ENCODE measurements around the gene SNED1. TPM values are rescaled to one million over a fixed set of nuclear protein-coding genes. Genes with fewer than 3 reads are reported as not detected.

The SNED1 gene
- total RNA-seq, 2 donors from 2014 or later = 39.7 to 62.7 TPM

GRCh38 chr2:241123816-241124536 lies 125.6 kb downstream of the SNED1 start:
- peak; percentile 67 for DNase-seq (ENCODE audit: low spot score)

GRCh38 chr2:241125626-241126025 lies 127.2 kb downstream of the SNED1 start:
- intact Hi-C loops (cut with DNase I) = no loop called here
- peak; percentile 72 for DNase-seq (ENCODE audit: low spot score)

More at GRCh38 chr2:241123816-241124536, 125.6 kb downstream of the SNED1 start:
- intact Hi-C loops (cut with DNase I) = no loop called here

GRCh38 chr2:241126201-241126611 lies 127.8 kb downstream of the SNED1 start:
- intact Hi-C loops (cut with DNase I) = no loop called here
- DNase-seq (ENCODE audit: low spot score) = peak; percentile 79

- intact Hi-C loops (cut with DNase I) = no loop called here
- peak; percentile 78 for DNase-seq (ENCODE audit: low spot score)
Observed at GRCh38 chr2:241126771-241127202, 128.4 kb downstream of the SNED1 start.

DNA sequence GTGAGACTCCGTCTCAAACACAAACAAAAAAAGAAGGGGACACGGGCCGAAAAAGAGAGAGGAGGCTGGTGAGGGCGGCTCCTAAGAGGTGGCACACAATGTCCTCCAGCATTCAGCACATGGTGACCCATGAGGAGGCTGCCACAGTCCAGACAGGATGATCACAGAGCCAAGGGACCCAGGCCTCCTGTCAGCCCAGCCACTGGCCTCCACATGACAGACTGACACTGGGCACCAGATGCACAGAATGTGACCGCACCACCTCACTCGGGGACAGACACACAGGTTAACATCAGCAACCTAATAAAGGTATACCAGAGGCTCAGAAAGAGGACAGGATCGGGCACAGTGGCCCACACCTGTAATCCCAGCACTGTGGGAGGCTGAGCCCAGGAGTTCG lies 129.8 kb downstream of the SNED1 start:
- intact Hi-C loops (cut with DNase I) = no loop called here
- DNase-seq (ENCODE audit: low spot score) = peak; percentile 51

GRCh38 chr2:241129086-241129871 lies 130.9 kb downstream of the SNED1 start:
- intact Hi-C loops (cut with DNase I) = no loop called here
- DNase-seq (ENCODE audit: low spot score) = peak; percentile 59

DNA sequence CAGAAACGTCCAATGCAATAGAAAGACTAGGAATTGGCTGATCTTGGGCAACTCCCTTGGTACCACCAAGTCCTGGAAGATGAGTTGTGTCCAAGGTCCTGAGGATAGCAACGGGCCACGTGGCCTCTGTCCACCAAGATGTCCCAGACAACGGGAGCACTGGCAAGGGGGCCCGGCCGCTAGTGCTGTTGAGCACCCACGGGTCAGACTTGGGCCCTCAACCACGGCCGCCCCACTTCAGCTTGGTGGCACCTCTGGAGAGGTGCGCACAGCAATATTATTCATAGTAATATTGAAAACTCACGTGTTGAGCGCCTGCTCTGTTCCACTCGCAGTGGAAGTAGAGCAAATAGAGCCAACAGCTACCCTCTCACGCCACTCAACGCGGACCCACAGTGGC lies 131.9 kb downstream of the SNED1 start:
- intact Hi-C loops (cut with DNase I) = no loop called here
- DNase-seq (ENCODE audit: low spot score) = peak; percentile 71

DNA sequence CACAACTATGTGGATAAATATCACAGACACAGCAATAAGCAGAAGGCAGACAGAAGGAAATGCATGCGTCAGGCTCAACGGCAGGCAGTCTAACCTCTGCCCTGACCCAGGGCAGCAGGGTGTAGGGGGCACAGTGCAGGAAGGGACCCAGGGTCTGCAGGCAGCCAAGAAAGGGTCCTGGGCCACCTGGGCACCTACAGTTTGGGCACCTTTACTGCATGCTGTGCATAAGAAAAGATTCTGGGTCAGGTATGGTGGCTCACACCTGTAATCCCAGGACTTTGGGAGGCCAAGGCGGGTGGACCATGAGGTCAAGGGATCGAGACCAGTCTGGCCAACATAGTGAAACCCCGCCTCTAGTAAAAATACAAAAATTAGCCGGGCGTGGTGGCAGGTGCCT lies 133.1 kb downstream of the SNED1 start:
- peak; percentile 53 for DNase-seq (ENCODE audit: low spot score)
- intact Hi-C loops (cut with DNase I) = no loop called here

DNA sequence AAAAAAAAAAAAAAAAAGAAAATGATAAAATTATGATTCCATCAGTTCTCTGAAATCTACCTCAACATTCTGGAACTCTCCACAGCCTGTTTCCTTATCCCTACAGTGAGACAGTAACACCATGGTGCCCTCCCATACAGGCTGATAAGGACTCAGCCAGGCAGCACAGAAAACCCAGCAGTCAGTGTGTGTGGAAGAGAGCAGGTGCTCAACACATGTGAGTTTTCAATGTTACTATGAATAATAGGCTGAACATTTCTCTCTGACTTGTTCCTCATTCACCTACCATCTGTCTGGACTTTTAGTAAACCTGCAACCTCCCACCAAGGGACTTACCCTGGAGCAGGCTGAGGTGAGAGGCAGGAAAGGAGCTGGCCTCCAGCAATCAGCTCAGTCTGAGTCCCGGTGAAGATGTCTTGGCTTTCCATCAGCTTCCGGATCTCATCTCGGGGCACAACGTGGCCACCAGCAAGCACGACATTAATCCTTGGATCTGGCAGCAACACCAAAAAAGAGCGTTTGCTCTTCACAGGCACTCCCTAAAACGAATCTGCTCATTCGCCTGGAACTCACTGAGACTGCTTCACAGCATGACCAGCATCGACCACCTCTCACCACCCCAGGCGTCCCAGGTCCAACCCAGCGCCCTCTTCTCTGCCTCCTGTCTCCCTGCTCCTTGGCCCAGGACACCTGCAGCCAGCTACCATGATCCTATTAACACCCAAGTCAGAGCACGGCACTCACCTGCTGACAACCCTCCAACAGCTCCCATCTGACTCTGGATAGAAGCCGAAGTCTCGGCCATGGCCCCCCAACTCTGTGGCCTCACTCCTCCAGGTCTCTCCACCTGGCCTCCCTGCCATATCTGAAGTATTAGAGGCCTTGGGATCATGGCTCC lies 134.4 kb downstream of the SNED1 start:
- DNase-seq (ENCODE audit: low spot score) = peak; percentile 60
- intact Hi-C loops (cut with DNase I) = no loop called here

DNA sequence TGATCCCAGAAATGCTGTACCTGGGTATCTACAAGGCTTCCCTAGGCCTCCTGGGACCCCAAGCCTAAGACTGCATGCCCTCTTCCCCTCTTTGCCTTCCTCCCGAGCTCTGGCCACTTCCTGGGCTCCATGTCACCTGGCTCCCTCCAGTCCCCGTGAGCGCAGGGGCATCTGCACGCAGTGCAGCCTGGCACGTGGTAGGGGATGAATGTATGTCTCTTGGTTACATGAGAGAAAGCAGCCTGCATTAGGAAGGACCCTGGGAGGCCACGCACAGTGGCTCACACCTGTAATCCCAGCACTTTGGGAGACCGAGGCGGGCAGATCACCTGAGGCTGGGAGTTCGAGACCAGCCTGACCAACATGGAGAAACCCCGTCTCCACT lies 135.0 kb downstream of the SNED1 start:
- intact Hi-C loops (cut with DNase I) = no loop called here
- DNase-seq (ENCODE audit: low spot score) = peak; percentile 64

- intact Hi-C loops (cut with DNase I) = no loop called here
Observed at GRCh38 chr2:241134711-241135110, 136.3 kb downstream of the SNED1 start.

GRCh38 chr2:241135737-241136136 lies 137.3 kb downstream of the SNED1 start:
- intact Hi-C loops (cut with DNase I) = no loop called here
- DNase-seq (ENCODE audit: low spot score) = peak; percentile 65

More at GRCh38 chr2:241134711-241135110, 136.3 kb downstream of the SNED1 start:
- DNase-seq (ENCODE audit: low spot score) = peak; percentile 71

DNA sequence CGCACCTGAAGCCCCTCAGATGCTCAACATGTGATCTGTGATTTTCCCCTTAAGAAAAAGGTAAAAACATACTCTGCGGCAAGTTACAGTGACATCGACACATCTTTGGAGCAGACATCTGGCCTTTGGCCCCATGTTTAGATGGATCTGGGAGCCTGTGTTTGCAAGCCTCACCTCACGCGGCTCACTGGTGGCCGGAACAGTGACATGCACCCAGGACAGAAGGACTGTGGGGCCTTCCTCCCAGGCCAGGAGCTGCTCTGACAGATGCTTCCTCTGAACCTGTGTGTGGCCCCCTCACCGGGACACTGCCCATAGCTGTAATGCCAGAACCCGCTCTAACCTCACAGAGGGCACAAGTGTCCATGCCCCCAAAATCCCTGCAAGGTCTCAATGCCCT lies 137.8 kb downstream of the SNED1 start:
- intact Hi-C loops (cut with DNase I) = no loop called here
- peak; percentile 53 for DNase-seq (ENCODE audit: low spot score)

- intact Hi-C loops (cut with DNase I) = no loop called here
- peak; percentile 50 for DNase-seq (ENCODE audit: low spot score)
Observed at GRCh38 chr2:241136661-241137260, 138.3 kb downstream of the SNED1 start.

- intact Hi-C loops (cut with DNase I) = no loop called here
- DNase-seq (ENCODE audit: low spot score) = peak; percentile 61
Observed at GRCh38 chr2:241137276-241138190, 139.1 kb downstream of the SNED1 start.

DNA sequence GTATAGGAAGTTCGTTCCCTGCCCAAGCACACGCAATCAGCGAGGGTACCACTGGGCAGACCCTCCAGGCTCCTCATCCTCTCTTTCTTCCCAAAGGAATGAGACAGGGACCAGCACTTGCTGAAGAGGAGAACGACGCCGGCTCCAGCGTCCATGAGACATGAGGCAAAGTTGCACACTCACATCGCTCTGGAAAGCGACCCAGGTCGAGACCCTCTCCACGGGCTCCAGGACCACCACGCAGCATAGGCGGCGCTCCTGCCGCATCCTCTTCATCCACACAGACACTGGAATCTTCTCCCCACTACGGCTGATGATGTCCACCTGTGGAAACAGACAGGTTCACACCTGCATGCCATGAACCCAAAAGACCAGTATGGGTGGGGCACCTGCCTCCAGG lies 140.1 kb downstream of the SNED1 start:
- intact Hi-C loops (cut with DNase I) = no loop called here
- peak; percentile 71 for DNase-seq (ENCODE audit: low spot score)

GRCh38 chr2:241139531-241140444 lies 141.4 kb downstream of the SNED1 start:
- peak; percentile 62 for DNase-seq (ENCODE audit: low spot score)

More at GRCh38 chr2:241139531-241140444, 141.4 kb downstream of the SNED1 start:
- intact Hi-C loops (cut with DNase I) = no loop called here
